ENCODE results near the gene SLC26A1.

- TF ChIP-seq GATA2 (IDR thresholded peaks at IDR 0.05; ENCODE audit: low read depth, low read length): no peak
- TF ChIP-seq GATA3 (IDR thresholded peaks at IDR 0.05; ENCODE audit: low read depth, low read length): no peak
Observed at GRCh38 chr4:960140-960635, 33.0 kb downstream of the SLC26A1 start.

Measured in SH-SY5Y (cell line).